NCI-H510A treated with DMSO at 0.1 percent for 48 hours (cell line): ENCODE results near the gene AAMP.

ENCODE experiments used
- DNase-seq: peaks from one replicate; lab custom pipeline; 2025; lab: John Stamatoyannopoulos, UW

AAMP gene

DNA sequence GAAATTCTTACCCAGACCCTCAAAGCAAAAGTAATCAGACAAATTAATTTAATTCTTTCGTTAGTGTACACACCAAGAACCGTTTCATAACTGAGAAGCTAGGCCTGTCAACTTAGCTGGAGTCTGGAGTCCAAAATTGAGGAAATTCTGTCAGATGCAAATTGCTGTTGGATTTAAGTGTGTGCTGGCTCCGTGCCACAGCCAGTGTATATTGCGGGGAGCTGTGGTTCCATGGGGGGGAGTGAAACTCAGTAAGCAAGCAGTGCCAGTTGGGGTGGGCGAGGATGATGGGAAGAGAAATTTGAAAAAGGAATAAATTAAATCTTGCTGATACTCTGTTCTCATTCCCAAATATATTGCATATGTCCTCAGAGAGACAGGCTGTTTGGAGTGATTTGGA lies 48.9 kb downstream of the AAMP start:
- no peak for DNase-seq

DNA sequence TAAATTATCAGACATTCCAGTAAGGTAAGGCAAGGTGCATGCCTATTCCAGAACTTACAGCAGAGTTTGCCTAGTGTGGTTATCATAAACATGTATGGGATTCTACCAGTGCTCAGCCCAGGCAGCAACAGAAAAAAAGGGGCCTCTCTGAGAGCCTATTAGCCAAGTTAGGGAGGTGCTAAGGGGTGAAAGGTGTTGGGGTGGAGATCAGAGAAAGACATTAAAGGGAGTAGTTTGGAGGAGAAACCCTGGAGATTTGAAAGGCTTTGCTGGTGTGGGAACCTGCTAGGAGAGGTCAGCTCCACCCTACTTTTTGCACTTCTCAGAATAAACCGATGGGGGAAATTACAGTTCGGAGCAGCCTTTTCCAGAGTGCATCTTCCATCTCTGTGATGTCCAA lies 50.0 kb downstream of the AAMP start:
- DNase-seq, result no peak

DNA sequence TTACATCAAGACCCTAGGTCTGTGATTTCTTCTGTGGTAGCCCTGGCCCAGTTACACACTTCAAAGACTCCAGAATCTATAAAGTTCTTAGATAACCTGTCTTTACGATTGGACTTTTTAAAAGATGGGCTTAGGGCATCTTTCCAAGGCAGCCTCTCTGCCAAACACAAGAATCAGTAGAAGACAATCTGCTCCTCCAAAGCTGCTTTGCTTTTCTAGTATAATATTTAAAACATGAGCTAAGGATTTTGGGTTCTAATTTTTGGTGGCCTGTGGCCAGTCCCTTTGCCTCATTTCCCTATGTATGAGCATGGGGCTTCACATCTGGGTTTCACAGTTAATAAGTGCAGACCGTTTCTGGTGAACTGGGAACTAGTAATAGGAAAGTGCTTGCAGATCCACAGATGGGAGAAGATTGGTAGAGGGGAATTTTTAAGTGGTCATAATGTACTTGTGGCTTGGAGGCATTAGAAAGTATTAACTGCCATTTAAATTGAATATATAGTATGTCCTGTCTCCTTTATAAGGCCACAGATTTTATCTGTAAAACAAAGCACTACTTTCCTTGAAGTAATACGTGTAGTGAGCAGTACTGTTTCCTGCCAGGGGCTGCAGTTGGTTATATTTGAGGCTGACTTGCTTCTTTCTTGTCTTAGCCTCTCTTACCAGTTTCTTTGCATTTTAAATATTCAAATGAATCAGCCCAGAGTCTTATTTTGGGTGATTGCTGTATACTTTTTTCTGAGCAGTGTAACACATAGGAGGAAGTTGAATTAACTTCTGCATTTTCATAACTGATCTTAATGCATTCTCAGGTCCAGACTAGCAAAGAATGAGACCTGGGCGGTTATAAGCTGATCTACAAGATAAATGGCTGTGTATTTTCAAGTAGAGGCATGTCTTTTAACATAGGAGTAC lies 51.4 kb downstream of the AAMP start:
- no peak for DNase-seq

DNA sequence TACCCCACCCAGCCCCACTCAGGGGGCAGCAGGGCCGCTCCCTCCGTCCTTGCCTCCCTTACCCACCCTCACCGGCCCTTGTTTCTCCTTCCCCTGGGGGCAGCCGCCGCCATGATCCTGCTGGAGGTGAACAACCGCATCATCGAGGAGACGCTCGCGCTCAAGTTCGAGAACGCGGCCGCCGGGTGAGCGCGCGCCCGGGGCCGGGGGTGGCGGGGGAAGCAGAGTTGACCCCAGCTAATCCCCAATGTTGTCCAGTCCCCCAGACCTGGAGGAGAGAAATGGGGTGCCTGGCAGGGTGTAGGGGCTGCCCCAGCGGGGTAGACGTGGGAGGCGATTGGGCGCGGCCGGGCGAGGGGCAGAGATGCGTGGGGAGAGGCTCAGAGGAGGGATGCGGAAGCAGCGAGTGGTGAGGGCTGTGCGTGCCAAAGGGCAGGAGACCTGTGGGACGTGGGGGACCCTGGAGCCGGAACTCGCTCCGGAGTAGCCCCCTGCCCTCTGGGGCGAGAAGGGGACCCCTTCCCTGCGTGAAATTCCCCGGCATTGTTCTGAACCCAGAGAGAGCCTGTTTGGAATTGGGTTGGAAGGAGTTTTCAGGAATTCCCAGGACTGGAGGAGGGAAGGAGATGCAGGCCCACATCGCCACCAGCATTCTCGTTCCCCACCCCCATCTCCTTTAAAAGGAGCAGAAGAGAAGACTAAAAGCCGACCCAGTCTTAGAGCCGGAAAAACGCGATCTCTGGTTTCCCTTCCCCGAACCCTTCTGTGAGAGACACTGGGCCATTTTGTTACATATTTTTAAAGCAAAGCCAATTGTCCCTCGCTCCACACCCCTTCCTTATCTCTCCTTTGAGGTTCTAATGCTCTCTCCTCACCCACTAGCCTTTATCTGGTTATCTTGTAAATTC lies 52.3 kb downstream of the AAMP start:
- DNase-seq, result peak; percentile 28

DNA sequence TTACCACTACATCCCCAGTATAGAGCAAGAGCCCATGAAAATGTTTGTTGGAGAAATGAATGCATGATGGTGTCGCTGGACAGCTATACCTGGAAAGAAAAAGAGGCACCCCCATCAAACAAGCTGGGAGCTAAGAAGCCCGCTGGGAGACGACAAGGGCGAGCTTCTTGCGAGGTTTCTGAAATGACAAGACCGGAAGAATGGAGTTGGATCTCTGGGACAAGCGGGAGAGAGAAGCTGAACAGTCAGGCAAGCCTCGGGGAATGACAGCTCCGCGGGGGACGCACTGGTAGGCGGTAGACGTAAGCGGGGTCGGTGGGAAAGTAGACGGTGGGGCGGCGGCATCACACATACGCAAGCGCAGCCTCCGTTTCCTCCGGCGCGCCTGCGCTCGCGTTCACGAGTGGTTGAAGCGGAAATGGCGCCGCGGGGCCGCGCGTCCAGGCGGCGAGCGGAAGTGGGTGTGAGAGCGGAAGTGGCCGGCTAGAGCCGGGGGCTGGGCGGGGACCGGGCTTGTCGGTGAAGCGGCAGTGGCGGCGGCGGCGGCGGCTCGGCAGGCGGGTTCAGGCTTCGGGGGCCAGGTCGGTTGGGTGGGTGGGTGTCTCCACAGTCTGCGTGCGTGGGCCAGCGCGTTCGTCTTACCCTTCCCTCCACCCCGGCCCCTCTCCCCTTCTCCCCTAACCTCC lies 53.1 kb downstream of the AAMP start, which contains the start of gene ARPC2:
TSS of gene ARPC2 (plus strand) at position 516 of the 686 bp plus-strand sequence. CDS start 282 bp downstream, outside the sequence.
- DNase-seq, result peak; percentile 90

DNA sequence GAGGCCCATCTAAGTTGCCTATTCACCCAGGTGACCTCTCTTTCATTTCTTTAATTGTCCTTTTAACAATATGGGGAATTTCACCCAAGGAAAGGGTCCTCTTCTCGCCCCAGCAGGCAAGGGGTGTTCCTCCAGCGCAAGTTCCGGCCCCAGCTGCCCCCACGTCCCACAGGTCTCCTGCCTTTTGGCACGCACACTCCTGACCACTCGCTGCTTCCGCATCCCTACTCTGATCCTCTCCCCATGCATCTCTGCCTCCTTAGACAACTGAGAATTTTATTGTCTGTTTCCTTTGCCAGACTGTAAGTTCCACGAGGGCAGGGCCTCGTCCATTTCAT lies 53.6 kb downstream of the AAMP start:
- no peak for DNase-seq
